Testis (tissue), 3 donors: ENCODE data around the gene SERPINB6. TPM values are rescaled to one million over a fixed set of nuclear protein-coding genes. Genes with fewer than 3 reads are reported as not detected.
"Not testable (repeated sequence)": the region's sequence is repeated elsewhere in the genome, so short reads cannot be mapped to it uniquely, and the experiment has no call there.

Source experiments
- DNase-seq: peaks from one replicate; pipeline ENCODE4 v3.0.0-alpha.2; 2019
- H3K27ac ChIP-seq, 2 donors: fragments of 200-600 bp; sonication (generic); one replicate each; pipeline ENCODE4 v1.5.1; 2019
- H3K27me3 ChIP-seq: fragments of 200-600 bp; sonication (generic); one replicate; pipeline ENCODE4 v1.5.1; 2019
- H3K36me3 ChIP-seq: fragments of 200-600 bp; sonication (generic); one replicate; pipeline ENCODE4 v1.5.1; 2017; ENCODE audit warnings: low read depth; ENCODE audit errors: missing control alignments
- H3K4me1 ChIP-seq: fragments of 200-600 bp; sonication (generic); one replicate; pipeline ENCODE4 v1.5.1; 2019
- H3K4me3 ChIP-seq, 2 donors: fragments of 200-600 bp; sonication (generic); one replicate each; pipeline ENCODE4 v1.5.1; 2017 to 2019
- H3K9me3 ChIP-seq: fragments of 200-600 bp; sonication (generic); one replicate; pipeline ENCODE4 v1.5.1; 2017
- POLR2A ChIP-seq: fragments of 450-650 bp; IDR thresholded peaks from one replicate; pipeline ENCODE4 v1.6.1; 2017; ENCODE audit warnings: antibody characterized with exemption, mild to moderate bottlenecking, moderate library complexity
- WGBS, 2 donors: methylation state at CpG; one replicate each; pipeline ENCODE4 v1.1.5; 2018; 5-methylcytosine and 5-hydroxymethylcytosine counted together
- intact Hi-C: fragments of 100-400 bp; cut with DNase I; formaldehyde crosslinking; loops from one replicate; pipeline ENCODE4 v1.15.1; 2023; ENCODE audit warnings: low total_unique reads
- polyA plus RNA-seq: library from polyadenylated mRNA; stranded (reverse); fragments of 350-450 nt; fragmentation: Illumina TruSeq; extraction: RNeasy Lipid Tissue Mini Kit (QIAGEN cat#74804); gene quantifications from one replicate; pipeline ENCODE4 v1.2.3, GENCODE V29; 2014; ENCODE audit warnings: low read depth, low replicate concordance; ENCODE audit not compliant: insufficient read depth
- total RNA-seq, 2 donors: library from RNA; depleted of rRNA; stranded (reverse); fragments of >200 nt; gene quantifications; one replicate each; pipeline ENCODE4 v1.2.3, GENCODE V29; 2016
- TF ChIP-seq, protein P1 (sequence below), 3 experiments: fragments of 450-650 bp in 2 of 3; fragments of 200-600 bp in 1 of 3; sonication (generic) in 1 of 3; IDR thresholded peaks; one replicate each; pipeline ENCODE4 v1.5.1; 2016 to 2019; ENCODE audit warnings: antibody characterized with exemption in 3 of 3, mild to moderate bottlenecking in 2 of 3, moderate library complexity in 1 of 3

The SERPINB6 gene
- total and polyA plus RNA-seq, 3 donors from 2014 or later: 203 to 348 (median 281) TPM

DNA sequence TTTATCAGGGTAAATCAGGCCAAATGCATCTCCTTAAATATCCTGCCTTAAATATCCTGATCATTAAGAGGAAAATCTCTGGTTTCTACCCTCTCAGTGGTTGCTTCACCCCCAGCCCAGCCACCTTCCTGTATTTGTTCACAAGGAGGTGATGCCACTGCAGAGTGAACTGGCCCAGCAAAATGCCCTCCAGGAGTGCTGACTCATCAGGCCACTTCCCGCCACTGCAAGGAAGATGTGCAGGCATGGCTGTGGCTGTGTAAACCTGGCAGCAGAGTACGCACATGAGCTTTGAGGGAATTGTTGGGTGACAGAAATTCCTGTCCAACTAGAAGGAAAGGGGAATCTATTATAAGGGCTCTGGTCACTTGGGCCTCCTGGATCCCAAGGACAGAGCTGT, 42.1 kb upstream of the SERPINB6 start:
- 88 to 96% methylated on average over 2 of the region's 2 CpGs for WGBS, 2 donors
- DNase-seq: no peak
- no peak overlapping the region for H3K4me3 ChIP-seq
- no peaks in the 10 kb centered on the region for H3K27me3 ChIP-seq
- H3K9me3 ChIP-seq: no peaks in the 10 kb centered on the region
- H3K4me1 ChIP-seq: no peaks in the 10 kb centered on the region
- no peak overlapping the region for H3K27ac ChIP-seq
- H3K36me3 ChIP-seq: no peaks in the 10 kb centered on the region
- intact Hi-C loops: no loop called here
- no peak for TF ChIP-seq POLR2A

DNA sequence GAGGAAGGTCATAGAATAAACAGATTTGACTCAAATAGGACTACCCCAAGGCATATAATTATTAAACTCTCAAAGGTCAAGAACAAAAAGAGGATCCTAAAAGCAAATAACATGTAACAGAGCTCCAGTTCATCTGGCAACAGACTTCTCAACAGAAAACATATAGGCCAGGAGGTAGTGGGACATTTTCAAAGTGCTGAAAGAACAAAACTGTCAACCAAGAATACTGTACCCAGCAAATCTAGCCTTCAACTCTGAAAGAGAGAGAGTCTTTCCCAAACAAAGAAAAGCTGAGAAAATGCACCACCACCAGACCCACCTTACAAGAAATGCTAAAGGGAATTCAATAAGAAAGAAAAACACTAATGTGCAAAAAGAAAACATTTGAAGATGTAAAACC, 40.2 kb upstream of the SERPINB6 start:
- Histone ChIP-seq H3K36me3 (no peaks in the 10 kb centered on the region), H3K27me3 (no peaks in the 10 kb centered on the region), H3K9me3 (no peaks in the 10 kb centered on the region), H3K4me3 (no peak overlapping the region), H3K4me1 (no peaks in the 10 kb centered on the region), H3K27ac (no peak overlapping the region)
- intact Hi-C loops: no loop called here
- DNase-seq: no peak
- no peak for TF ChIP-seq POLR2A
- TF ChIP-seq, protein P1, sequence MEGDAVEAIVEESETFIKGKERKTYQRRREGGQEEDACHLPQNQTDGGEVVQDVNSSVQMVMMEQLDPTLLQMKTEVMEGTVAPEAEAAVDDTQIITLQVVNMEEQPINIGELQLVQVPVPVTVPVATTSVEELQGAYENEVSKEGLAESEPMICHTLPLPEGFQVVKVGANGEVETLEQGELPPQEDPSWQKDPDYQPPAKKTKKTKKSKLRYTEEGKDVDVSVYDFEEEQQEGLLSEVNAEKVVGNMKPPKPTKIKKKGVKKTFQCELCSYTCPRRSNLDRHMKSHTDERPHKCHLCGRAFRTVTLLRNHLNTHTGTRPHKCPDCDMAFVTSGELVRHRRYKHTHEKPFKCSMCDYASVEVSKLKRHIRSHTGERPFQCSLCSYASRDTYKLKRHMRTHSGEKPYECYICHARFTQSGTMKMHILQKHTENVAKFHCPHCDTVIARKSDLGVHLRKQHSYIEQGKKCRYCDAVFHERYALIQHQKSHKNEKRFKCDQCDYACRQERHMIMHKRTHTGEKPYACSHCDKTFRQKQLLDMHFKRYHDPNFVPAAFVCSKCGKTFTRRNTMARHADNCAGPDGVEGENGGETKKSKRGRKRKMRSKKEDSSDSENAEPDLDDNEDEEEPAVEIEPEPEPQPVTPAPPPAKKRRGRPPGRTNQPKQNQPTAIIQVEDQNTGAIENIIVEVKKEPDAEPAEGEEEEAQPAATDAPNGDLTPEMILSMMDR (IDR thresholded peaks at IDR 0.05): no peak

DNA sequence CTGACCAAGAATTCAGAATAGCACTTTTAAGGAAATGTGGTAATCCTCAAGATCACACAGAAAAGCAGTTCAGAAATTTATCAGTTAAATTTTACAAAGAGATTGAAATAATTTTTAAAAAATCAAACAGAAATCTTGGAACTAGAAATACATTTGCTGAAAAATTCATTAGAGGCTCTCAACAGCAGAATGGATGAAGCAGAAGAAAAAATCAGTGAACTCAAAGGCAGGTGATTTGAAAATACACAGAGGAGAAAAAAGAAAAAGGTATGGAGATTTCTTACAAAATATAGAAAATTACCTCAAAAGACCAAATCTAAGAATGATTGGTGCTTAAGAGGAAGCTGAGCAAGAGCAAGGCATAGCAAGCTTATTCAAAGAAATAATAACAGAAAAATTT, 39.8 kb upstream of the SERPINB6 start:
- Histone ChIP-seq H3K9me3 (no peaks in the 10 kb centered on the region), H3K4me1 (no peaks in the 10 kb centered on the region), H3K27ac (no peak overlapping the region), H3K27me3 (no peaks in the 10 kb centered on the region), H3K4me3 (no peak overlapping the region), H3K36me3 (no peaks in the 10 kb centered on the region)
- DNase-seq: no peak
- no peak for TF ChIP-seq POLR2A
- TF ChIP-seq, protein P1 (IDR thresholded peaks at IDR 0.05): no peak
- intact Hi-C loops: no loop called here

DNA sequence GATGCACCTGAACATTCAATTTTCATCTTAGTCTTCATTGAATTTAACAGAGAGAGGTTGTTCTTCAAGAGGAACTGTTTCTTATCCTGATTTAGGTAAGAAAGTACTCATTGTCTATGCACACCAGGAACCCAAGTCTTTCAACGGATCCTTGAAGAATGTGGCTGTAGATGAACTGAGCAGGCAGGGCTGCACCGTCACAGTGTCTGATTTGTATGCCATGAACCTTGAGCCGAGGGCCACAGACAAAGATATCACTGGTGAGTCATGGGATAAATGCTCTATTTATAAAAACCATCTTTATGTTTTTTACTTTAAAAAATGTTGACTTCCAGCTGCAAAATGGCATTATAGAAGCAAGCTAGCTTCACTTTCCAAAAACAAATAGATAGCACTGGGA, 38.6 kb upstream of the SERPINB6 start:
- Histone ChIP-seq H3K36me3 (no peaks in the 10 kb centered on the region), H3K27me3 (no peaks in the 10 kb centered on the region), H3K4me3 (no peak overlapping the region), H3K4me1 (no peaks in the 10 kb centered on the region), H3K9me3 (no peaks in the 10 kb centered on the region), H3K27ac (no peak overlapping the region)
- TF ChIP-seq, protein P1 (IDR thresholded peaks at IDR 0.05): no peak
- TF ChIP-seq POLR2A: no peak
- no peak for DNase-seq
- intact Hi-C loops: no loop called here
- 91 to 94% methylated on average over 3 of the region's 3 CpGs for WGBS, 2 donors

DNA sequence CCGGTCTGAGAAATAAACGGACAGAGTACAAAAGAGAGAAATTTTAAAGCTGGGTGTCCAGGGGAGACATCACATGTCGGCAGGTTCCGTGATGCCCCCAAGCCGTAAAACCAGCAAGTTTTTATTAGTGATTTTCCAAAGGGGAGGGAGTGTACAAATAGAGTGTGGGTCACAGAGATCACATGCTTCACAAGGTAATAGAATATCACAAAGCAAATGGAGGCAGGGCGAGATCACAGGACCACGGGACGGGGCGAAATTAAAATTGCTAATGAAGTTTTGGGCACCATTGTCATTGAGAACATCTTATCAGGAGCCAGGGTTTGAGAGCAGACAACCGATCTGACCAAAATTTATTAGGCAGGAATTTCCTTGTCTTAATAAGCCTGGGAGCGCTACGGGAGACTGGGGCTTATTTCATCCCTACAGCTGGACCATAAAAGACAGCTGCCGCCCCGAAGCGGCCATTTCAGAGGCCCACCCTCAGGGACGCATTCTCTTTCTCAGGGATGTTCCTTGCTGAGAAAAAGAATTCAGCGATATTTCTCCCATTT, 37.4 kb upstream of the SERPINB6 start:
- 93 to 94% methylated on average over 17 of the region's 17 CpGs for WGBS, 2 donors
- not testable (repeated sequence) for H3K9me3 ChIP-seq

DNA sequence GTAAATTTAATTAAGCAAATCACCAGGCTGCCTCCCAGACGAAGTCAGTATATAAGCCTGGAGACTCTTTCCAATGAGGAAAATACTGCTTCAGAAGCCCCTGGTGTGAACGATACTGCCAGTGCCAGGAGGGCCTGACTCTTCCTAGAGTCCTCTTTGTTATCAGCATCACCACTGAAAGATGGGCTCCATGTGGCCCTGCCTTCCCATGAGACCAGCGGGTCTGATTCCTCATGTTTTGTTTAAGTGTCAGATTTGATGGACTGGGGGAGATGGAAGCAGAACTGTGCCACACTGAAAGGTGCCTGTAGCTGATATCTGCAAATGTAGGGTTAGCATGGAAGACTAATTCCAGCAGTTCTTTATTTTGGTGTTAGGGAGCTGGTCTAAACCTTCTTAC, 36.2 kb upstream of the SERPINB6 start:
- Histone ChIP-seq H3K9me3 (no peaks in the 10 kb centered on the region), H3K36me3 (no peaks in the 10 kb centered on the region), H3K27me3 (no peaks in the 10 kb centered on the region), H3K27ac (no peak overlapping the region), H3K4me3 (no peak overlapping the region), H3K4me1 (no peaks in the 10 kb centered on the region)
- no peak for DNase-seq
- intact Hi-C loops: no loop called here
- 88 to 90% methylated on average over 3 of the region's 3 CpGs for WGBS, 2 donors
- no peak for TF ChIP-seq POLR2A

More for the DNA sequence above, 37.4 kb upstream of the SERPINB6 start:
- H3K4me3 ChIP-seq, DNase-seq, intact Hi-C loops, H3K4me1 ChIP-seq, H3K27ac ChIP-seq, H3K27me3 ChIP-seq, H3K36me3 ChIP-seq: not testable (repeated sequence)
